IPS DF 4.7 (cell line): ENCODE results near the gene NFIA.
"Not testable (repeated sequence)": the region's sequence is repeated elsewhere in the genome, so short reads cannot be mapped to it uniquely, and the experiment has no call there.

Experiments used
- DNase-seq: peaks from one replicate; pipeline ENCODE4 v3.0.0-alpha.2; 2013; ENCODE audit warnings: low spot score; ENCODE audit errors: extremely low read depth

The NFIA gene

DNA sequence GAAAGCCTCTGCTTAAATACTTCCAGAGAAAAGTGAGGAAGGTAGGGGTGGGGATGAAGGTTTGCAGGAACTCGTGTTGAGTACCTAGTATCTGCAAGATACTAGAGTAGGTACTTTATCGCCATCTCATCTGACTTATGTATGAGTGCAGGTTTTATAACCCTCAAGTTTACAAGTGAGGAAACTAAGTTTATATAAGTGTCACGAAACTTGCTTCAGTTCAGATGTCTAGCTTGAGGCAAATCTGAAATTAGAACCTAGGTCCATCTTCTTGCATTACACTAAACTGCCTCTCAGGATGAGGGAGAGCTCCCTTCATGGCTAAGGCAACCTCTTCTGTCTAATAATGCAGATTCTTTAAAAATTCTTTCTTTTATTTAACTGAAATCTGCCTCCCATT lies 43.5 kb downstream of the NFIA start:
- DNase-seq = no peak

DNA sequence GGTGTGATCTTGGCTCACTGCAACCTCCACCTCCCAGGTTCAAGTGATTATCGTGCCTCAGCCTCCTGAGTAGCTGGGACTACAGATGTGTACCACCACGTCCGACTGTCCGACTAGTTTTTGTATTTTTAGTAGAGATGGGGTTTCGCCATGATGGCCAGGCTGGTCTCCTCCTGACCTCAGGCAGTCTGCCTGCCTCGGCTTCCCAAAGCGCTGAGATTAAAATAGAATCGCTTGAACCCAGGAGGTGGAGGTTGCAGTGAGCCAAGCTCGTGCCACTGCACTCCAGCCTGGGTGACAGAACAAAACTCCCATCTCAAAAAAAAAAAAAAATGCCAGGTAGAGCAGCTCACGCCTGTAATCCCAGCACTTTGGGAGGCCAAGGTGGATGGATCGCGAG lies 44.5 kb downstream of the NFIA start:
- not testable (repeated sequence) for DNase-seq

GRCh38 chr1:61130338-61131000 lies 48.1 kb downstream of the NFIA start:
- DNase-seq = no peak

DNA sequence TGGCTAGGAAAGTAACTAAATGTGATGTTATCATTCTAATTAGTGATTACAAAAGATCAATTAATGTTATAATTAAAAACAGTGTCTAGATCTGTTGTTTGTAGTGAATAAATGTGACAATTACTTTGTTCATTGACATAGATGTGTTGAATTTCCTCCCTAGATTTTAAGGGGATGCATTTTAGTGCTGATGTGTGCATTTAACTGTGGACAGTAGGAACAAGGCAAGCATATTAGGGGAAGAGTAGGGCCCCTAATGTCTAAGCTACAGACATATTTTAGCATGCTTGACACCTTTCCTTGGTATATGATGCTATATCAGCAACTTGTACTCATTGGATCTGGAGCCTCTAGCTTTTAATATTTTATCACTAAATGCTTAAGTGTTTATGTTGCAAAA lies 48.9 kb downstream of the NFIA start:
- no peak for DNase-seq

DNA sequence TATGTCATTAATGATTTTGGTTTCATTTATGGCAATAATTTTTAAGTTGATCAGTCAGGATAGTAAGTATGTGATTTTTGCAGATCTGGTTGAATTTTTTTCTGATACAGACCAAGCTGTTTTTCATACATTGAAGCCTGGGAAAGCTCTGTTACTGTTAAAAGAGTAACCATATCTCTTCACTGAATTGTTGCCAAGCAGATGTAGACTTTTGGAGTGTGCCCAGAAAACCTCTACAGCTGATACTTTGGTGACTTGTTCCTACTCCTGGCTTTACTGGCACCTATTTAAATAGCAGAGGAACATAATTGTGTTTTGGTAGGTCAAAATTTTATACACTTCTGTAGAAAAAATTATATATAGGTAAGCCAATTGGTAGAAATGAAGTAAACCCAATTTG lies 49.4 kb downstream of the NFIA start:
- no peak for DNase-seq

GRCh38 chr1:61132176-61132638 lies 49.8 kb downstream of the NFIA start:
- no peak for DNase-seq

- no peak for DNase-seq
Observed at GRCh38 chr1:61132645-61133334, 50.4 kb downstream of the NFIA start.

DNA sequence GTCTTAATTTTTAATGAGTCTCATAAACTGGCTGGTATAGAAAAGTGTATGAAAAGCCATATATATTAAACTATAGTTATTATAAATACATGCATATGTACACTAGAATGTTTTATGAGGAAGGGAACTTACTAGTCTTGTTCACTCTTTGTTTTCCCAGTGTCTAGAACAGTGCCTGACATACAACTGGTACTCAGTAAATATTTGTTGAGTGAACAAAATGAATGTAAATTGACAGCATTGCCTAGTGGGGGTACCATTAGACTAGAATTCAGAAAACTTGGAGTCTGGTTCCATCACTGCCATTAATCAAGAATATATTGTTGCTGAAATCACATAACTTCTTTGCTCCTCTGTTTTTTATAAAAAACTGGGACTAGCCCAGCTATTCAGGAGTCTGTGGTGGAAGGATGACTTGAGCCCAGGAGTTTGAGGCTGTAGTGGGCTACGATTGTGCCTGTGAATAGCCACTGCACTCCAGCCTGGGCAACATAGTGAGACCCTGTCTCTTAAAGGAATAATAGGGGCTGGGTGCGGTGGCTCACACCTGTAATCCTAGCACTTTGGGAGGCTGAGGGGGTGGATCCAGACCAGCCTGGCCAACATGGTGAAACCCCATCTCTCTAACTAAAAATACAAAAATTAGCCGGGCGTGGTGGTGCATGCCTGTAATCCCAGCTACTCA lies 51.1 kb downstream of the NFIA start:
- no peak for DNase-seq

DNA sequence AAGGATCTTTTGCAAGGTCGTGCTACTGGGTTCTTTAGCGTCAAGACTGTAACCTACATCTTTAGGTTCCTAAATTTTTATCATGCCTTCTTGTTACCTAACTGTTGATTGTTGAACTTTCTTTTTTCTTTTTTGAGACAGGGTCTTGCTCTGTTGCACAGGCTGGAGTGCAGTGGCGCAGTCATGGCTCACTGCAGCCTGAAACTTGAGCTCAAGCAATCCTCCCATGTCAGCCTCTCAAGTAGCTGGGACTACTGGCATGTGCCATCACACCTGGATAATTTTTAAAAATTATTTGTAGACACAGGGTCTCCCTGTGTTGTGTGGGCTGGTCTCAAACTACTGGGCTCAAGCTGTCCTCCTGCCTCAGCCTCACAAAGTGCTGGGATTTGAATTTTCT lies 52.9 kb downstream of the NFIA start:
- no peak for DNase-seq

- DNase-seq = no peak
Observed at GRCh38 chr1:61138305-61138704, 55.9 kb downstream of the NFIA start.

GRCh38 chr1:61138921-61139774 lies 56.8 kb downstream of the NFIA start:
- DNase-seq = no peak

DNA sequence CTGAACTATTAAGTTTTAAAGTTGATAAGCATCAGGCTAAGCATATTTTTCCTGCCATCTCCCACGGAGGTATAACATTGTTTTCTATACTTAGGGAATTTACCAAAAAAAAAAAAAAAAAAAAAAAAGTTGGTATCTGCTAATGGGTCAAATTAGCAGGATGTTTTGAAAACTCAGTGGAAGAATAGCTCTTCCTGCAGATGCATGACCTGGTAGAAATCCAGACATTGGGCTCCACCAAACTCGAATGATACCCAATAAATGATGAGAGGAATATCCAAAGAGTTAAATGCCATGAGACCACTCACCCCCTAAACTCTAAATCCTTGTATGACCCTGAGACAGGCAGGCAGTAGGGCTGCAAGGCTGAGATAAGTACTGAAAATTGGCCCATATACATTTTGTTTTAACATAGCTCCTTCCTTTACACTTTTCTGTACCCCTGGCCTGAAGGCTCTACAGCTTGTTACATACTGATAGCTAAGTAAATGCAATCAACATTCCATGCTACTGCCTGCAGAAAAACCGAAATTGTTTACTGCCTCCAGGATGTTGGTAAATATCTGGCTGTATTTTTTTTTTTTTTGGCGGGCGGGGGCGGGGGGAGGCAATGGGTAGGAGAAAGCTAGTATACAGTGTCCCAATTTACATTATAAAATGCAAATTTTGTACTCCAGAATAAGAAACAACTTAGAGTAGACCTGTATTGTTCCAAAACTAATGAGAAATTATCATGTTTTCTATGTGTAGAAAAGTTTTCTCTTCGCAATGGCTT lies 57.6 kb downstream of the NFIA start:
- no peak for DNase-seq

DNA sequence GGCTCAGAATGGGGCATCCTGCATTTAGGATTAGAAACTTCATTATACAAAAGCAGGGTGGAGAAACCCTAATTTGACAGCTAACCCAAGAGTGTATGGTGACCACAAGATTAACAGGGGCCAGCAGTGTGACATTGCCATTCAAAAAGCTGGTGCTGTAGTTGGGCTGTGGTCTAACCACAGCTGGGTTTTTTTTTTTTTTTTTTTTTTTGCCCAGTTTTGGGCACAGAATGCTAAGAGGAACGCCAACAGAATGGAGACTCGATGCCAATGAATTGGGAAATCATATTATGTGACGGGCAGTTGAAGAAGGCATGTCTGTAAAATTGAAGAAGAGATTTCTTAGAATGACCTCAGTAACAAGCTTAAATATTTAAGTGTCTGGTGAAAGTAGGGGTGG lies 58.4 kb downstream of the NFIA start:
- no peak for DNase-seq

GRCh38 chr1:61141288-61142042 lies 59.1 kb downstream of the NFIA start:
- no peak for DNase-seq

- no peak for DNase-seq
Observed at GRCh38 chr1:61142043-61142440, 59.7 kb downstream of the NFIA start.

- DNase-seq = no peak
Observed at GRCh38 chr1:61142726-61143500, 60.6 kb downstream of the NFIA start.

- DNase-seq = no peak
Observed at GRCh38 chr1:61143821-61144424, 61.6 kb downstream of the NFIA start.

DNA sequence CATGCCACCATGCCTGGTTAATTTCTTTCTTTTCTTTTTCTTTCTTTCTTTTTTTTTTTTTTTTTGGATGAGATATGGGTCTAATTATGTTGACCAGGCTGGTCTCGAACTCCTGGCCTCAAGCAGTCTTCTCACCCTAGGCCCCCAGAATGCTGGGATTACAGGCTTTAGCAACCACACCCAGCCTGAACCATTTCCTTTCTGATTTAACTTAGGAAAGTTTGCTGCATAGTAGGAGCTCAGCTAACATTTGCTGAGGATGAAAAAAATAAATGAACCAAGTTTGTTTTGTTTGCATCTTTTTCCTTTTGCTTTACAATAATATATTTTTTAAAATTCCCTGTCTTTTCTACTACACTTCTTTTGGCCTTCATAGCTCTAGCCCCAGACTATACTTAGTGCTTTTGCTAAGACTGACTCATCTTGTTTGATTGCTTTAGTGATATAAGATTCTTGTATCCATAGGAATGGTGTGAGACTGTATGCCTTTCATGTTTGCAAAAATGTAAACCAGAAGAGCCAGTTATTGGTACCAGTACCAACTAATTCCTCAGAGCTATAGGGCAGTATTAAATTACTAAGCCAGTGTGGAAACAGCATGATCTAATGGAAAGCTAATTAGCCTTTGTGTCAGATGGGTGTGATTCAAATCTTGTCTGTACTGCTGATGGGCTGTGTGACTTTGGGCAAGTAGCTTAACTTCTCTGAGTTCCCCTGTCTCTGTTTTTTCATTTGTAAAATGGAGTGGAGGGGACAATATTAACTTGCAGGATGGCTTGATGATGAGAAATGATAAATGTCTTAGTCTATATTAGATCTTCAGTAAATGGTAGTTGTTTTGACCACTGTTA lies 66.9 kb downstream of the NFIA start:
- no peak for DNase-seq
